DMS153 (cell line): ENCODE measurements around the gene ACTN4.

Experiments
- DNase-seq: peaks from one replicate; lab custom pipeline; 2025; lab: John Stamatoyannopoulos, UW

Gene ACTN4

GRCh38 chr19:38695832-38696728 is 48.6 kb downstream of the ACTN4 start:
- no peak for DNase-seq

- no peak for DNase-seq
These were observed 49.2 kb downstream of the ACTN4 start for GRCh38 chr19:38696729-38697055.

- DNase-seq = no peak
These were observed 49.7 kb downstream of the ACTN4 start for GRCh38 chr19:38697197-38697596.

- DNase-seq = no peak
These were observed 50.2 kb downstream of the ACTN4 start for GRCh38 chr19:38697641-38698071.

- no peak for DNase-seq
These were observed 51.0 kb downstream of the ACTN4 start for GRCh38 chr19:38698225-38699026.

GRCh38 chr19:38699027-38699346 is 51.5 kb downstream of the ACTN4 start:
- DNase-seq = no peak

GRCh38 chr19:38699647-38700349 is 52.3 kb downstream of the ACTN4 start:
- no peak for DNase-seq

GRCh38 chr19:38700350-38700901 is 53.0 kb downstream of the ACTN4 start:
- no peak for DNase-seq

GRCh38 chr19:38700902-38701454 is 53.5 kb downstream of the ACTN4 start:
- no peak for DNase-seq

GRCh38 chr19:38701455-38702063 is 54.1 kb downstream of the ACTN4 start:
- no peak for DNase-seq

- DNase-seq = no peak
These were observed 54.8 kb downstream of the ACTN4 start for GRCh38 chr19:38702278-38702677.

GRCh38 chr19:38703509-38703908 is 56.1 kb downstream of the ACTN4 start:
- no peak for DNase-seq

GRCh38 chr19:38704488-38705026 is 57.1 kb downstream of the ACTN4 start:
- no peak for DNase-seq

GRCh38 chr19:38705197-38706019 is 58.0 kb downstream of the ACTN4 start:
- no peak for DNase-seq

GRCh38 chr19:38706792-38707511 is 59.5 kb downstream of the ACTN4 start:
- DNase-seq = no peak

- no peak for DNase-seq
These were observed 60.2 kb downstream of the ACTN4 start for GRCh38 chr19:38707512-38708114.

GRCh38 chr19:38708413-38709024 is 61.1 kb downstream of the ACTN4 start:
- DNase-seq = no peak

GRCh38 chr19:38709119-38709518 is 61.7 kb downstream of the ACTN4 start:
- no peak for DNase-seq
